ELF-1 (cell line): ENCODE results near the gene NAV2.
"Not testable (repeated sequence)": the region's sequence is repeated elsewhere in the genome, so short reads cannot be mapped to it uniquely, and the experiment has no call there.

Experiments
- DNase-seq: peaks from one replicate; pipeline ENCODE4 v3.0.0-alpha.2; 2016; ENCODE audit warnings: low read depth, low spot score

The NAV2 gene

GRCh38 chr11:19920982-19921381 lies 208.3 kb downstream of the NAV2 start:
- no peak for DNase-seq

- no peak for DNase-seq
Measured at GRCh38 chr11:19921976-19922688, 209.5 kb downstream of the NAV2 start.

DNA sequence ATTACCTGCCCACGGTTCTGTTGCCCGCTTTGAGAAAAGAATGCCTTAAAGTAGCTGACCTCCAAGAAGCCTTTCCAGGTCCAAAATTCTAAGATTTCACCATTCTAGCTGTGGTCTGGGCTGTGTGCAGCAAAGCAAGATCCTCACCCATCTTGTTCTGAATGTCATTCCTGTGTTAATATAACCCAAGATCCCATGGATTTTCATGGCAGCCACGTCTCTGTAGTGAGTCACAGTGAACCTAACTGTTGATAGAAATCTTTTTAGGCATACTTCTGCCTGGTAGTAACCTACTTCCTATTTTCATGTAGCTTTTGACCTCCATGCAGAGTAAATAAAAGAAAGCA lies 210.0 kb downstream of the NAV2 start:
- no peak for DNase-seq

DNA sequence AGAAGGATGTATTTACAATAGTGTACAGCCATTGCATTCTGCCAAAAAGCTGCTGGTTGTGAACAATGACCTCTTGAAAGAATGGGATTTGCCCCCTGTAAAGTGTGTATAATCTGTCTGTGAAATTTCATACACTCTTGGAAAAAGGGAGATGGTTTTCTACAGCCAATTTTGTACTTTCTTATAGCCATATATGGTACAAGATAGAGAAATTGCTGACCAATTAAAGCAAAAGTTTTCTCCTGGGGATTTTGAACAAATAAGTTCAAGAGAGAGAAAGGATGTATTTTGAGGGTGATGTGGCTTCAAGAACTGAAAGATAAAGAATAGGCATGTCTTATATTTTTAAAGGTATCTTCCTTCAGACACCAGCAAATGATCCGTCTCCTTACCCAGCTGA lies 211.0 kb downstream of the NAV2 start:
- no peak for DNase-seq

DNA sequence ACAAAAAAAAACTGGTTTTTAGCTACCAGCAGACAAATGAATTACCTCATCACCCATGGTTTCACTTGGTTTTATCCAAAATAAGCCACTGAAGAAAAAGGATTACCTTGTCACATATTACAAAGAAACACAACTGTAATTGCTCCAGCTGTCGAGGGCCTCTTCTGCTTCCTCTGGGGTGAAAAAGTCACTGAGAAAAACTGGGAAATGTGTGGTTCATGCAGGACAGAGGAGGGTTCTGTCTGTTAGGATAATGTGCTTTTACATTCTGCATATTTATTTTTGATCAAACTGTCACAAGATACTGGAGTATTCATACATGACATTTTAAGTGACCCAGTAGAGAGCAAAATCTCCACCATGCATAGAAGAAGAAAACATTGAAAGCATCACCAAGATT lies 211.7 kb downstream of the NAV2 start:
- DNase-seq: no peak

GRCh38 chr11:19924716-19925115 lies 212.1 kb downstream of the NAV2 start:
- no peak for DNase-seq

DNA sequence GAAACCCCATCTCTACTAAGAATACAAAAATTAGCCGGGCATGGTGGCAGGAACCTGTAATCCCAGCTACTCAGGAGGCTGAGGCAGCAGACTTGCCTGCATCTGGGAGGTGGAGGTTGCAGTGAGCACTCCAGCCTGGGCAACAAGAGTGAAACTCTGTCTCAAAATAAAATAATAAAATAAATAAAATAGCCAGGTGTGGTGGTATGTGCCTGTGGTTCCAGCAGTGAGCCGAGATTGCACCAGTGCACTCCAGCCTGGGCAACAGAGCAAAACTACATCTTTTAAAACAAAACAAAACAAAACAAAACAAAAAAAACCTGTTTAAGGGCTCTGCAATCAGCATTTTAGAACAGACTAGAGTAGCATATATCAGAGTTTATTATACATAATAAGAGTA lies 214.8 kb downstream of the NAV2 start:
- DNase-seq: not testable (repeated sequence)

DNA sequence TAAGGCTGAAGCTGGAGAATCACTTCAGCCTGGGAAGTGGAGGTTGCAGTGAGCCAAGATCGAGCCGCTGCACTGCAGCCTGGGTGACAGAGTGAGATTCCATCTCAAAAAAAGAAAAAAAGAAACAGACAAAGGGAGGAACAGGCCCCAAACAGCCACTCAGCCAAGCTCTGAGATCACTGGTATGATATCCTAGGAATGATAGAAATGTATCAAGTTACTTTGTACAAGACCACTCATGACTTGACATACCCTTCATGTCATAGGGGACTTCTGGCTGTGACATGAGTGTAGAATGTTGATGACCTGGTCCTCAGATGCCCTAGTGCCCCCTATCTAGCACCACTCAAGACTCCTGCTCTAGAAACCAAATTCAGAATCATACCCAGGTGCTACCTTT lies 216.5 kb downstream of the NAV2 start:
- DNase-seq: peak; percentile 30

GRCh38 chr11:19929655-19930054 lies 217.0 kb downstream of the NAV2 start:
- no peak for DNase-seq

DNA sequence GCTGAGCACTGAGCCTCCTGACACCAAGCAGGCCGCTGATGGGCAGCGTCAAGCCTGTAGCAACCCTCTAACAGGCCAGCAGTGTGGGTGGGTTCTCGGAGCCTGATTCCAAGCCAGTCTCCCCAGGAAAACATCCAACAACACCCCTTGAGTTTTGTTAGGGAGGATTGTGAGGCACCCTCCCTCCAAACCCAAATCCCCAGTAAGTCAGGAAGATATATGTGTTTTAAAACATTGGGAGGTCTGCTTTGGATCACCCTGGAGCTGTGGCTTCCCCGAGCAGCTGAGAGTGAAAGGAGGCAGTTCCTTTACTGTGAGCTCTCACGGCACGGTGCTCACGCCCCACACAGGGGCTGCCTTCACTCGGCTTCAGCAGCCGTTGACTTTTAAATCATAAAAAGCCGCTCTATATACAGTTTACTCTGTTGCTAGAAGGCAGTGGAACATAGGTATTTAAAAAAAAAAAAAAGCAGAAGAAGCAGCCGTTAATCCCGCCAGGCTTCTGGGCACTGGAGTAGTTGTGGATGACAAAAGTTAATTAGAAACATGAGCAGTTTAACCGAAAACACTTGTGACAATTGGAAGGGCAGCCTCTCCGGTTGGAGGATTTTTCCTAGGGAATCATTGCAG lies 218.6 kb downstream of the NAV2 start:
- peak; percentile 50 for DNase-seq

DNA sequence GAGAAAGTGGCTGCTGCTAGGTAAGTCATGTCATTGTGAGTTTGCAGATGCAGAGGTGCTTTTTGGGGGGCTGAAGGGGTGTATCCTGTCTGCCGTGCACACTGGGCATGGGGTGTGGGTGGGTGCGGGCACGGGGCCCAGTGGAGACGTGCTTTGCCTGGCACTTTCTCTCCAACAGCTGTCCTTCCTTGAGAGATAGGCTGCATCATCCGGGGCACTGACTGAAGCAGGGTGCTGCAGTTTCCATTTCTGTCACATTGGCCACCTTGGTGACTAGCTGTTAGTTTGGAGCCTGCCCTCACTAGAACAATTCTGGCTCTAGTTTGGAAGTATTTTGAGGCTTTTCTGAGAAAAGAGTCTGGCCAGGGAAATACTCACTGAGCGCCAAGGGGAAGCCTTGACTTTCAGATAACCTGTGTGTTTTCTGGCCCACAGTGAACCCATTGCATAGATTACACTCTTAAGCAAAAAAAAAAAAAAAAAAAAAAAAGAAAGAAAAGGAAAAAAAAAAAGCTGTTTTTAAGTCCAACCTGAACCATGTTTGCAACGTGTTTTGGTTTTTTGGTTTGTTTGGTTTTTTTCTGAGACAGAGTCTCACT lies 219.2 kb downstream of the NAV2 start:
- no peak for DNase-seq

DNA sequence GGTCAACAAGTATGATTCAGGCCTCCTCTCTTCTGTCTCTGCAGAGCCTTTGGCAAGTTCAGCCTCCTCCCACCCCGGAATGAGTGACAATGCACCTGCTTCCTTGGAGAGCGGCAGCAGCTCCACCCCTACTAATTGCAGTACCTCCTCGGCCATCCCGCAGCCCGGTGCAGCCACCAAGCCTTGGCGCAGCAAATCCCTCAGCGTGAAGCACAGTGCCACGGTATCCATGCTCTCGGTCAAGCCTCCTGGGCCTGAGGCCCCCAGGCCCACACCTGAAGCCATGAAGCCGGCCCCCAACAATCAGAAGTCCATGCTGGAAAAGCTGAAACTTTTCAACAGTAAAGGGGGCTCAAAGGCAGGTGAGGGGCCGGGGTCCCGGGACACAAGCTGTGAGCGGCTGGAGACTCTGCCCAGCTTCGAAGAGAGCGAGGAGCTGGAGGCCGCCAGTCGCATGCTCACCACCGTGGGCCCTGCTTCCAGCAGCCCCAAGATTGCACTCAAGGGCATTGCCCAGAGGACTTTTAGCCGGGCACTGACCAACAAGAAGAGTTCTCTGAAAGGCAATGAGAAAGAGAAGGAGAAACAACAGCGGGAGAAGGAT lies 220.6 kb downstream of the NAV2 start:
- no peak for DNase-seq

DNA sequence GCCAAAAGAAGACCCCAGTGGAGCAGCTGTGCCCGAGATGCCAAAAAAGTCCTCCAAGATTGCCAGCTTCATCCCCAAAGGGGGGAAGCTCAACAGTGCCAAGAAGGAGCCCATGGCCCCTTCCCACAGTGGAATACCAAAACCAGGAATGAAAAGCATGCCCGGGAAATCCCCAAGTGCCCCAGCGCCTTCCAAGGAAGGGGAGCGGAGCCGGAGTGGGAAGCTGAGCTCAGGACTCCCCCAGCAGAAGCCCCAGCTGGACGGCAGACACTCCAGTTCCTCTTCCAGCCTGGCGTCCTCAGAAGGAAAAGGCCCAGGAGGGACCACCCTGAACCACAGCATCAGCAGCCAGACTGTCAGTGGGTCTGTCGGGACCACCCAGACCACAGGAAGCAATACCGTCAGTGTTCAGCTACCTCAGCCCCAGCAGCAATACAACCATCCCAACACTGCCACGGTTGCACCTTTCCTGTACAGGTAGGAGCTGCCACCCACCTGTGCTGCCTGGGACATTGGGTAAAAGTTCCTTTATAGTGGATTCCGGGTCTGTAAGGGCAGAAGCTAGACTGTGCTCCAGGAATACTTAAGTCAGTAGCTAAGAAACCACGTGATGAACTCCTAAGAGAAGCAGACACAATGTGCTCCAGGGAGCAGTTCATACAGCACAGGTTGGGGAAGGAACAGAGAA lies 221.3 kb downstream of the NAV2 start:
- DNase-seq: no peak

DNA sequence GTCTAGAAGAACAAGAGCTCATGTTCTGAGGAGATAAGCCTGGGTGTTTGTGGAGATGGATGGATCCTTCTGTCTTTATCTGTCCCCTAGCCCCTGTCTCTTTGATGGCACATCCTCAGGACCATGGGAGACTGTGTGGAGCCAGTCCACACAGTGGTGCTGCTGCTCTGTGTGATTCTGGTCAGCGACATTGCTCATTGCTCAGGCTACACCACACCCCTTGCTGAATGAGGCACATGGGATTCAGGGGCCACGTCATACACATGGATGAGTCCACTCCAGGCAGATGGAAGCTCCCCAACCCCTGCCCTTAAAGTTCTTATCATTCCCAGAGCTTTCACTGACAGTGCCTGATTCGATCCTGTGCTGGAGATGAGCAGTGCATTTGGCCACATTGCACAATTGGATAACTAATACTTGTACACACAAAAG lies 222.2 kb downstream of the NAV2 start:
- no peak for DNase-seq

GRCh38 chr11:19935507-19935906 lies 222.9 kb downstream of the NAV2 start:
- peak; percentile 82 for DNase-seq

DNA sequence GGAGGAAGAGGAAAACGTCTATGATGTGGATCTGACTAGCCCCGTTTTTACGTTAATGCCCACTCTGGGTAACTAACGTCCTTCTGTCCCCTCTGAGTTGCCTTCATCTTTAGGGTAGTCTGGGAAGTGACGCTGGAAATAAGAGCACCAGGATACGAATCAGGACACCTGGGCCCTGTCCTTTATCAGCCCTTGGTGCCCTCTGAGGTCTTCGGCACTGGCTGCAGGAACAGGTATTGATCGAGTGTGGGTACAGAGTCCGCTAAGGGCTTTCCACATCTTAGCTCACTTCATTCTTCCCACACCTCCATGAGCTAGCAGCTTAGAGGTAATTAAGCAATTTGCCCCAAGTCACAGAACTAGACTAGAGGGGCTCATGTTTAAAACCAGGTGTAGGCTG lies 223.8 kb downstream of the NAV2 start:
- no peak for DNase-seq

DNA sequence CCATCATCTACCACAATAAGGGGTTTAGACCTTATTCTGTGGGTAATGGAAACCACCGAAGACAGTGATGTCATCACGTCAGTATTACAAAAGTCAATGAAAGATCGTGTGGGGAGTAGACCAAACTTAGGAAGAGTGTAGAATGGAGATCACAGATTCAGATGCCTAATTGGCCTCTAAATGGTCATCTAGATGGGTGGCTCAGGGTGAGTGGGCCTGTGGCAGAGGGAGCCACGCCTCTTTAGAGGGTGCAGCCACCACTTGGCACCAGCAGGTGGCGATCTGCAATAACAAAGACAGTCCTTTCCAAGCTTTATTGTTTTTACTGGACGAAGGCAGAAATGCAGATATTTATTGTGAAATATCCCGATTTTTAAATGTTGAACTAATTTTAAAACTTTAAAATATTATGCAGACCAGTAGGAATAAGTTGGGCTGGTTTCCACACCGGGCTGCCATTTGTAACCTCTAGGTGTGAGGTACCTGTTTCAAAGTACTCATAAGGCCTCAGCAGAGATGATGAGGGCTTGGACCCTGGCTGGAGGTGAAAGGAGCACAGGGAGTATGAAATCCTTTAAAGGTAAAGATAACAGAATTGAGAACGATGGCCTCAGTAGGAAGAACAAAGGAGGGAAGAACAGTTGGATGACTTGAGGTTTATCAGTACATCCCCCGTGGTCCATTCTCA lies 225.7 kb downstream of the NAV2 start:
- peak; percentile 81 for DNase-seq

DNA sequence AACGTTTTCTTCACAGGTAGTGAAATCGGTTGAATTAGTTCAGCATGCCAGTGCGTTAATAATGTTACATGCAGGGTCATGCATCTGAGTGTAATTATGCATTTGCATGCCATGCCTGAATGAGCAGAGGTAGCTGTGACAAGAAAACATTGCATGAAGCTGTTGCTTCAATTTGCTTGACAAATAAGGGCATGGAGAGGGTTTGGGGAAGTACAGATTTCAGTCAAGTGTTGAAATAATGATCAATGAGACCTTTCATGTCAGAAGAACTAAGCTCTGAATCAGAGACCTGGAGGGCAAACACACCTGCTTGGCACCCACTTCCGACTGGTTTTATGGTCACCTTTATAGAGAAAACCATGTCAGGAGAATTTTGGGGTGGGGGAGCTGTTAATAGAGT lies 226.2 kb downstream of the NAV2 start:
- DNase-seq: no peak

GRCh38 chr11:19939415-19939929 lies 226.8 kb downstream of the NAV2 start:
- DNase-seq: no peak

DNA sequence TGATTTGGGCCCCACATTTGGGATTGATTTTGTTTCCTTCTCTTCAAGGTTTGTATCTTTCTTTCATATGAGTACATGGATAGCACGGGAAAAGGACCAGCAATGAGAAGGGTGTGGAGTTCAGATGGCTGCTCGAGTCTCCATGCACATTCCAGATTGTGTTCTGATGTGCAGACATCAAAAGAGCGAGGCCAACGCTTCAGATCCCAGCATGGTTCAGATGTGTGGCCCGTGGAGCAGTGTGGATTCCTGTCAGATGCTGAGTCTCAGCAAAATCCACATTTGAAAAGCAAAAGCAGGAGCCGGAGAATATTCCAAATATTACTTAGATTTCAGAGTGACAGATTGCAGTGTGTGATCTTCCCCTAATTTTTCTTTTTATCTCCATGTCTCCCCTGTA lies 228.2 kb downstream of the NAV2 start:
- DNase-seq: no peak

GRCh38 chr11:19946681-19947080 lies 234.0 kb downstream of the NAV2 start:
- no peak for DNase-seq
